CD4-positive, alpha-beta T cell treated with Interleukin-17A for 4 hours (primary cell): ENCODE data around the gene NSMCE3.
A peak's percentile ranks its signal among the peaks of the same experiment; 100 is the strongest.

Experiments used
- DNase-seq: peaks from one replicate; pipeline ENCODE4 v3.0.0-alpha.2; 2020; ENCODE audit warnings: mixed read lengths

Gene NSMCE3

DNA sequence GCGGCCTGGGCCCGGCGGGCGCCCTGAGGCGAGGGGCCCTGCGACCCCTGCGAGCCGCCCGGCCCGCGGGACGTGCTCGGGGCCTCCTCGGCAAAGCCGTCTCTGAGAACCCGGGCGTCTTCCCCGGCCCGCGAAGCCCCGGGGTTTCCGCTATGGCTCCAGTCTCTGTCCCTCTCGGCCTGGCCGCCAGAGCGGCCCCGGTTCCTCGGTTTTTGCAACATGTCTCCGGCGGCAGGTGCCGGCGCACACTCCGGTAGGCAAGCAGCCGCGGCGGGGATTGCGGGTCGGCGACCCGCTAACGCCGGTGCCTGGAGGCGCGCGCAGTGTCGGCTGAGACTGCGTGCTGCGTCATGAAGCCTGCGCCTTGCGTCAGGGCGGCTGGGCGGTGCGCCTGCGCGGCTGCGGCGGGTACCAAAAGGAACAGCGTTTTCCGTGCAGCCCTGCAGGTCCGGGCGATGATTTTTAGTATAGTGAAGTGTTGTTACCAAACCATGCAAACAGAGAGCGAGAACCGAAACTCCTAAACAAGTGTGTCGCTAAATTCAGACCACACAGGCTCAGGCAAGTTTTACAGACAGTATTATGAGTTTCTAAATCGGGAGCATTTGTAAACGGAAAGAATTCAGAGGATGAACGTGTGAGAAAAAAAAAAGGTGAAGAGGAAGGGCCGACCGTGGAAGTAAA is at the start of gene NSMCE3:
TSS of gene NSMCE3 (minus strand) at position 338 of the 684 bp plus-strand sequence. CDS start at position 221, 117 bp downstream.
- peak; percentile 92 for DNase-seq

DNA sequence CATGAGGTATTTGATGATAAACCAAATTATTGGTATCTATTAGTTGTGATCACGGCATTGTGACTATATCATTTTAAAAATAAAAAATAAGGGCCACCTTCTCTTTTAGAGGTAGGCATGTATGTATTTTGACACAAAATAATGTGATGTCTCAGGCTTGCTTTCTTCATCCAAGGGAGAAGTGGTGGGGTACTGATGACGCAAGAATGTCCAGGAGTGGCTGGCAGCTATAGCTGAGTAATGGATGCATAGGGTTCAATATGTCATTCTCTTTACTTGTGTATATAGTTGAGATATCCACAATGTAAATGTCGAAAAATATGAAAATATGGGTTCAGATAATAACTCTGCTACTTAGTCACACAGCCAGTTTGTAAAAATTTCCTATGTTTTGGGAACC is 46.8 kb upstream of the NSMCE3 start:
- no peak for DNase-seq

DNA sequence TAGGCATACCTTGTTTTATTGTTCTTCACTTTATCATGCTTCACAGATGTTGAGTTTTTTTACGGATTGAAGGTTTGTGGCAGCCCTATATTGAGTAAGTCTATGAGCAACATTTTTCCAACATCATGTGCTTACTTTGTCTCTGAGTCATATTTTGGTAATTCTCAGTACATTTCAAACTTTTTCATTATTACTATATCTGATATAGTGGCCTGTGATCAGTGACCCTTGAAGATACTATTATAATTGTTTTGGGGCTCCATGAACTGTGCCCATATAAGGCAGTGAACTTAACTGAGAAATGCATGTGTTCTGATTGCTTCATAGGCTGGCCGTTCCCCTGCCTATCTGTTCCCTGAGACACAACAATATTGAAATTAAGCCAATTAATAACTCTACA is 42.8 kb upstream of the NSMCE3 start:
- DNase-seq: no peak

DNA sequence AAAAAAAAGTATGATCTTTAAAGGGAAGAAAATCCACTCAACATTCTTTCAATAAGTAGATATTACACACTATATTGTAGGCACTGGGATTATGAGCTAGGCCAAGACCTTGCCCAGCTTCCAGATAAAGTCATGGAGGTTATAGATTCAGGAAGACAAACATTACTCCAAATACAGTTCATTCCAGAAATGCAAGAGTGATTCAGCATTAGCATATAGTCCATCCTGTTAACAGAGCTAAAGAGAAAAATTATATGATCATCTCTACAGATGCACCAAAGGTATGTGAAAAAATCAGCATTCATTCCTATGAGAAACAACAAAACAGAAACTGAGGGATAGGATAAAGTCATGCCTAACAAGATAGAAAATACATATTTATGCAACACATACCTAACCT is 42.1 kb upstream of the NSMCE3 start:
- DNase-seq: no peak

GRCh38 chr15:29309139-29309538 is 39.5 kb upstream of the NSMCE3 start:
- no peak for DNase-seq

DNA sequence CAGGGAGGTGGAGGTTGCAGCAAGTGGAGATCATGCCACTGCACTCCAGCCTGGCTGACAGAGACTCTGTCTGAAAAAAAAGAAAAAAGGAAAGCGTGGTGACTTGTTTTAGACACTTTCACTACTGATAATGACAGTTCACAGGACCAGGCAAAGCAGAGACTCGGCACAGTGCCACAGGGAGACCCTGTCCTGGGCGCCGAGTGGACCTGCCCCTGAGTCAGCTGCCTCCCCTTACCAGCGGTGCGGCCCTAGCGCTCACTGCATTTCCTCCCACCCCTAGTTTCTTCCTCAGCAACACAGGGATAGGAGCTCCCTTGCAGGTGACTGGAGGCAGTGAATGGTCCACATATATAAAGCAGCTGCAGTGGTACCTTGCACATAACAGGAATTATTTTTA is 38.7 kb upstream of the NSMCE3 start:
- DNase-seq: no peak

DNA sequence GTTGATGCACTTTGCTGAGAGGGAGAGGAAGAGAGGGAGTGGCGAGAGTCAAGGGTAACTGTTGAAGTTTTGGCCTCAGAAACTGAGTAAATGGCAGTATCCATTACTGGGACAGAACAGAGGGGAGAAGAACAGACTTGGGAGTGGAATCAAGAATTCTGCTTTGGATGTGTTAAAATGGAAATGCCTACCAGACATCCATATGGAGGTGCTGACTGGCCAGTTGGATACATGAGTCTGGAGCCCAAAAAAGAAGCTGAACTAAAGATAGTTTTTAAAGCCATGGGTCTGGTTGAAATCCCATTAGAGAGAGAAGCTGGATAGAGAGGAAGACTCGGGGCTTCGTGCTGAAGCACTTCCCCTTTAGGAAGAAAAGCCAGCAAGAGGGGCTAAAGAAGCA is 35.9 kb upstream of the NSMCE3 start:
- DNase-seq: no peak

- DNase-seq: no peak
These were observed 33.2 kb upstream of the NSMCE3 start for GRCh38 chr15:29302871-29303270.

DNA sequence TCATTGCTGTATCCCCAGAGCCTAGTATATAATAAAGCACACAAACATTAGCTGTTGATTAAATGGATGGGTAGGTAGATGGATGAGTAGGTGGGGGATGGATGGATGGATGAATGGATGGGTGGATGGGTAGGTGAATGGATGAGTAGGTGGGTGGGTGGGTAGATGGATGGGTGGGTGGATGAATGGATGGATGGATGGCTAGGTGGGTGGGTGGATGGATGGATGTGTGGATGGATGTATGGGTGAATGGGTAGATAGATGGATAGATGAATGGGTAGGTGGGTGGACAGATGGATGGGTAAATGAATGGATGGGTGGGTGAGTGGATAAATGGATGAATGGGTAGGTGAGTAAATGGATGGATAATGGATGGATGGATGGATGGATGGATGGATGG is 30.2 kb upstream of the NSMCE3 start:
- no peak for DNase-seq

DNA sequence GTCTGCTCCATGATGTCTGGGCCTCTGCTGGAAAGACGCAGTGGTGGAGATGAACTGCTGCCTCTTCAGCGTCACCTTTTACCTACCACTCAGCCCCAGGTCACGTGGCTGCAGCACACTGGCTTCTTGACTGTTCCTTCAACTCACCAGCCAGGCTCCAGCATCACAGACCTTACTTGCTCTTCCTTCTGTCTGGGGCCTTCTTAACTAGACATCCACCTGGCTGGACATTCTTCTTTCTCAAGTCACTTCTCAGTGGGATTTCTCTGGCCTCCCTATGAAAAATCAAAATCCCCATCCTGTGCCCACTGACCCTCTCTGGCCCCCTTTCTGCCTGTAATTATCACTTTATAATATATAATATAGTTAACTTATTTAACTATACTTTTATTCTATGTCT is 29.7 kb upstream of the NSMCE3 start:
- no peak for DNase-seq

DNA sequence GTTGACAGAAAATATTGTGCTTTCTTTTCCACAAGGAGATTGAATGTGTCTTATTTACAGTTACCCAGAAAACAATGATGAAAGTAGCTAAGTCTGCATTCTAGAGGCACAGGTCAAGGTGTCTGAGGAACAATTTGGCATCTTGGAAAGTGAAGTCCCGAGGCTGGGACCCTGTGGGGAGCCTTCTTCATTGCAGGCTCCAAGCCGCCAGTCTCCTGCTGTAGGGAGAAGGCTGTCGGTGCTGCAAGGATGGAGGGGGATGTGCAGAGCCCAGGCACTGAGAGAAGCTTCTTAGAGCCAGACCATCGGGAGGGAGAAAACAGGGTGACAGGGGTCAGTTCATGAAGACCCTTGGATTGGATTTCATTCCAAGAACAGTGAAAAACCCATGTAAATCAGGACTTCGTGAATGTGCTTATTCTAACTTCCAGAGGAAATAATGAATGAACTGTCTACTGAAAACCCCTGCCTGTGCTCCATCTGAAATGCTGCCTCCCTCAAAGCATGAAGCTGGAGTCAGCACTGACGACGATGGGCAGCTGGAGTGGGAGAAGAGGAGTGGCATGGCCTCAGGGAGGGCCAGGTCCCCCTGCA is 25.2 kb upstream of the NSMCE3 start:
- DNase-seq: no peak

GRCh38 chr15:29291067-29291845 is 21.6 kb upstream of the NSMCE3 start:
- no peak for DNase-seq

GRCh38 chr15:29289173-29289572 is 19.6 kb upstream of the NSMCE3 start:
- no peak for DNase-seq

DNA sequence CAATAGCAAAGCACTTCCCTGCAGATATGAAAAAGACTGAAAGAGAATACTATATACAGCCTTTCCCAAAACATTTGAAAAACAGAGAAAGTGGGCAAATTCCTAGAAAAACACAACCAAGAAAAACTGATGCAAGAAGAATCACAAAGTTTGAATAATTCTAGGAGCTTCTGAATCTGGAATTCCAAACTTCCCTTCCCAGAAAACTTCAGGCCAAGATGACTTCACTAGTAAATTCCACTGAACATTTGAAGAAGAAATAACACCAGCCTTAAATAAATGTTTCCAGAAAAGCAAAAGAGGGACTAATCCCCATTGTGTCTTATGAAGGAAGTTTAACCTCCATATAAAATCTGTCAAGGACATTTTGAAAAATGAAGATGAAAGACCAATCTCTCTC is 15.8 kb upstream of the NSMCE3 start:
- no peak for DNase-seq

DNA sequence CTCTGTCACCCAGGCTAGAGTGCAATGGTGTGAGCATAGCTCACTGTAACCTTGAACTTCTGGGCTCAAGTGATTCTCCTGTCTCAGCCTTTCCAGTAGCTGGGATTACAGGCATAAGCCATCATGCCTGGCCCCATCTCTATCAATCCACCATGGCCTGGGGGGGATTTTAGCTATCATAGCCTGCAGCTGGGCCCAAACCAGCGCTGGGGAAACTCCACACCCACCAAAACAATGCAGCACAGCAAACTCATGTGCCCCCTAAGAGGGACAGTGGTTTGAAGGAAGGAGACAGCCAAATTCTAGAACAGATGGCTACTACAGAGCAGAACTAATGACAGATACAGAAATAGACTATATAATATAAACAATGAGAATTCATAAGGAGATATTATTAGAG is 13.8 kb upstream of the NSMCE3 start:
- DNase-seq: no peak

GRCh38 chr15:29280514-29280913 is 10.9 kb upstream of the NSMCE3 start:
- DNase-seq: no peak

GRCh38 chr15:29278436-29279105 is 8.9 kb upstream of the NSMCE3 start:
- DNase-seq: no peak

DNA sequence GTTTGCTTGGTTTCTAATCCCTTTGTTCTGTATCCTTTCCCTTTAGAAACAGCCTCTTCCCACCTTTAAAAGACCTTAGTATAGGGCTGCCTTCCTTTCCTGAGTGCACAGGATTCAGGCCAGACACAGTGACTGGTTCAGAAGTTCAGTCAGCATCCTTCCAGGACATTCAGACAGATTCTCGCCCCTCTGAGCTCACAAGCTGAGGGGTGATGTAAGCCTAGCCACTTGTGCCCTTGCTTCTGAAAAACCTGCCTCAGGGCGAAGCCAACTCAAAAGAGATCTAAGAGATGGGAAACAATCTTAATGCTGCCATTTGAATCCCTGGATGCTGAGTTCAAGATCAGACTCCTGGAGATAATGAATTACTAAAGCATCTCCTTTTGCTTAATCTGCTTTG is 6.7 kb upstream of the NSMCE3 start:
- DNase-seq: no peak

DNA sequence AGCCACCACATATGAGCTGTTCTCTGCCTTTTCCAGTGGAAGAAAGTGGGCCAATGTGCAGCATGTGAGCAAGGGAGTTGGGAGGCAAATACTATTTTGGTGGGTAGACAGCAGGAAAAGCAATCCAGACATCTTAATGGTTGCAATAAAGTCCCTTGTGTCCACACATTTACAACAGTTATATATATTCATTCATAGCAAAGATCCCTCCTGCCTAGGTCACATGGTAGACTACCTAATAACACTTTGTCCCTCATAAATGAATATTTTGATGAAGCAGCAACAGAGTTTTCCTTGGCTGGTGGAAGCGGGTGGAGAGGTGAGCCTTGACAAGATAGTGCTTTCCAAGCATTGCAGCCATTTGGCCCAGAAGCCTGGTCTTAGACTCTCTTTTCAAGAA is 6.2 kb upstream of the NSMCE3 start:
- no peak for DNase-seq

DNA sequence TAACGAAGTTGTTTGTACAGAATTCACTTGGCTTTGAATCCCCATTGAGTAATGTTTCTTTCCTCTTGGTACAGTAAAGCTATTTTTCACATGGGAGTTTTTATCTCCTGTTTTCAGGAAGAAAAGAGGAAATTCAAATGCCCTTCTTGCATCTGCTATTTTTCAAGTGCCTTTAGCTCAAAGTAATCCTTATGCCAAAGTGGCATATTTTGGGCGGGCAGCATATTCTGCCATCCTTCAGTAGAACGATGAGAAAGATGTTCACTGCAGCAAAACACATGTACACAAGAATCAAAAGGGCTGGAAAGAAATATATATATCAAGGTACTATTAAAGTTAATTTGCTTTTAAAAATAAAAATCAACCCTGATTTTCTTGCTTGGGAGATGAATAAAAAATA is 5.3 kb upstream of the NSMCE3 start:
- no peak for DNase-seq

DNA sequence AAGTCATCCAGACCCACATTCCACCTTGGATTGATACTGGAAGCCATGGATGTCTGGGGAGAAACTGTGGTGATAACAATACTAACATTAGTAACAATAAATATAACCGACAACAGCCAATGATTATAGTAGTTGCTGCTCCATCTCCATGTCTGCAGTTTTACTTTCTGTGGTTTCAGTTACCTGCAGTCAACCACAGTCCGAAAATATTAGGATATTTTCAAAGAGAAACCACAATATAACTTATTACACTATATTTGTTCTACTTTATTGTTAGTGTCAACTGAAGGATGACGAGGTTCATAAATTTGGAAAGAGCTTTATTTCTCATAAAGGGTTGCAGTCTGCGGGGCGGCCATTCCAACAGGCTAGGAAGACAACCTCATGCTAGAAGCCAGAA is 2.6 kb upstream of the NSMCE3 start:
- no peak for DNase-seq

GRCh38 chr15:29270976-29271375 is 1.4 kb upstream of the NSMCE3 start:
- DNase-seq: no peak

- peak; percentile 40 for DNase-seq
These were observed 740 bp upstream of the NSMCE3 start for GRCh38 chr15:29270169-29270955.
